Sigmoid colon (tissue), 4 donors: ENCODE measurements around the gene C13orf46.

ENCODE experiments used
- EP300 ChIP-seq, 4 donors: sonication (generic); formaldehyde crosslinking; IDR thresholded peaks; one replicate each; pipeline ENCODE4 v1.6.1; 2017; ENCODE audit warnings: antibody characterized with exemption in 4 of 4
- TF ChIP-seq, protein P1 (sequence below), 4 experiments: fragments of 450-650 bp in 3 of 4; fragments of 200-600 bp in 1 of 4; IDR thresholded peaks; one replicate each; pipeline ENCODE4 v1.5.1; 2016 to 2019; ENCODE audit warnings: antibody characterized with exemption in 4 of 4, mild to moderate bottlenecking in 3 of 4, moderate library complexity in 2 of 4

DNA sequence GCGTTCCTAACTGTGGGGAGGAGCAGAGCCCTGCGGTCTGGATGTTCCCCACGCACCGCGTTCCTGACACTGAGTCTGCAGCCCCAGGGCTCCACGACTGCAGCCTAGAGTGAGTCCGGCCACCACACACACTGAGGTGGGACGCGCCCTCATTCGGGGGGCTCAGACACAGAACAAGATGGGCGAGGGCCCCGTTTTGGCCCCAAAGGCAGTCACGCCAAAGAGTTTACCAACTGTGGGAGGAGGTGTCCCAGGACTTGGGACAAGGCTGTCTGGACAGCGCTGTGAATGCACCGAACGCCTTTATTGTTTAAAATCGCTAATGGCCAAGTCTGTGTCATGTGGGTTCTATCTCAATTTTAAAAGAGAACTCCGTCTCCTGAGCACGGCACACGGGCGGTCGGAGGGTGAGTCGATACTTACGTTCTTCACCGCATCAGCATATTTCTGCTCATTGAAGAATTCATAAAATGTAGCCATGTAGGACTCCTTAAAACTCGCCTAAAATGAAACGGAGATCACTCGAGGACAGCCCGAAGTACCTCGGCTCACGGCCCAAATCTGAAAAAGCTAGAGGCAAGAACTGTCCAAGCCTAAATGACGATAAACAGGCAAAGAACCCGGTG lies 35.2 kb upstream of the C13orf46 start:
- TF ChIP-seq EP300 (IDR thresholded peaks at IDR 0.05), result no peak
- TF ChIP-seq, protein P1, sequence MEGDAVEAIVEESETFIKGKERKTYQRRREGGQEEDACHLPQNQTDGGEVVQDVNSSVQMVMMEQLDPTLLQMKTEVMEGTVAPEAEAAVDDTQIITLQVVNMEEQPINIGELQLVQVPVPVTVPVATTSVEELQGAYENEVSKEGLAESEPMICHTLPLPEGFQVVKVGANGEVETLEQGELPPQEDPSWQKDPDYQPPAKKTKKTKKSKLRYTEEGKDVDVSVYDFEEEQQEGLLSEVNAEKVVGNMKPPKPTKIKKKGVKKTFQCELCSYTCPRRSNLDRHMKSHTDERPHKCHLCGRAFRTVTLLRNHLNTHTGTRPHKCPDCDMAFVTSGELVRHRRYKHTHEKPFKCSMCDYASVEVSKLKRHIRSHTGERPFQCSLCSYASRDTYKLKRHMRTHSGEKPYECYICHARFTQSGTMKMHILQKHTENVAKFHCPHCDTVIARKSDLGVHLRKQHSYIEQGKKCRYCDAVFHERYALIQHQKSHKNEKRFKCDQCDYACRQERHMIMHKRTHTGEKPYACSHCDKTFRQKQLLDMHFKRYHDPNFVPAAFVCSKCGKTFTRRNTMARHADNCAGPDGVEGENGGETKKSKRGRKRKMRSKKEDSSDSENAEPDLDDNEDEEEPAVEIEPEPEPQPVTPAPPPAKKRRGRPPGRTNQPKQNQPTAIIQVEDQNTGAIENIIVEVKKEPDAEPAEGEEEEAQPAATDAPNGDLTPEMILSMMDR (IDR thresholded peaks at IDR 0.05), result no peak
